DOHH2 (cell line): ENCODE results near the gene ING1.

Source experiments
- H3F3A ChIP-seq: fragments of 200-600 bp; sonication (generic), shearing (Covaris generic); 2 replicates; pipeline ENCODE4 v1.6.0; 2016; ENCODE audit warnings: antibody characterized with exemption, mild to moderate bottlenecking; ENCODE audit not compliant: control insufficient read depth, insufficient read depth
- H3K27ac ChIP-seq: fragments of 200-600 bp; sonication (generic); 2 replicates; pipeline ENCODE4 v1.5.1; 2014; ENCODE audit warnings: low read depth, mild to moderate bottlenecking, low read length, moderate library complexity
- H3K27me3 ChIP-seq: fragments of 200-600 bp; sonication (generic); 2 replicates; pipeline ENCODE4 v1.6.1; 2014; ENCODE audit warnings: mild to moderate bottlenecking, low read length, mixed read lengths; ENCODE audit not compliant: control insufficient read depth
- H3K36me3 ChIP-seq: fragments of 200-600 bp; sonication (generic); 2 replicates; pipeline ENCODE4 v1.6.1; 2014; ENCODE audit warnings: mild to moderate bottlenecking, low read length, moderate library complexity, mixed read lengths; ENCODE audit not compliant: control insufficient read depth
- H3K4me1 ChIP-seq: fragments of 200-600 bp; sonication (generic); 2 replicates; pipeline ENCODE4 v1.6.1; 2014; ENCODE audit warnings: mild to moderate bottlenecking, low read length, mixed read lengths; ENCODE audit not compliant: control insufficient read depth
- H3K4me2 ChIP-seq: fragments of 200-600 bp; sonication (generic); 2 replicates; pipeline ENCODE4 v1.6.0; 2014; ENCODE audit warnings: mild to moderate bottlenecking, low read length, moderate library complexity
- H3K4me3 ChIP-seq: fragments of 200-600 bp; sonication (generic); 2 replicates; pipeline ENCODE4 v1.5.1; 2014; ENCODE audit warnings: mild to moderate bottlenecking, low read length, mixed read lengths
- H3K79me2 ChIP-seq: fragments of 200-600 bp; sonication (generic); 2 replicates; pipeline ENCODE4 v1.6.1; 2014; ENCODE audit warnings: mild to moderate bottlenecking, low read length, mixed read lengths; ENCODE audit not compliant: control insufficient read depth
- H3K9me2 ChIP-seq: fragments of 200-600 bp; sonication (generic); replicated peaks from 2 replicates; pipeline ENCODE4 v1.6.1; 2014; ENCODE audit warnings: mild to moderate bottlenecking, low read length, mixed read lengths; ENCODE audit not compliant: control insufficient read depth
- H3K9me3 ChIP-seq: fragments of 200-600 bp; sonication (generic); 2 replicates; pipeline ENCODE4 v1.6.1; 2014; ENCODE audit warnings: antibody characterized with exemption, low read length, mixed read lengths; ENCODE audit not compliant: control insufficient read depth, insufficient read depth
- H4K20me1 ChIP-seq: fragments of 200-600 bp; sonication (generic); 2 replicates; pipeline ENCODE4 v1.6.0; 2014; ENCODE audit warnings: low read depth, mild to moderate bottlenecking, antibody characterized with exemption, low read length, moderate library complexity; ENCODE audit not compliant: control insufficient read depth, insufficient read depth
- CTCF ChIP-seq: fragments of 200-600 bp; sonication (generic); IDR thresholded peaks from one replicate; pipeline ENCODE4 v1.5.1; 2014; ENCODE audit warnings: antibody characterized with exemption, mild to moderate bottlenecking, low read depth, low read length; ENCODE audit not compliant: poor library complexity, severe bottlenecking
- EZH2phosphoT487 ChIP-seq: fragments of 200-600 bp; sonication (generic); IDR thresholded peaks from 2 replicates; pipeline ENCODE4 v1.6.1; 2017; ENCODE audit warnings: borderline replicate concordance, mild to moderate bottlenecking, antibody characterized with exemption, low read length, moderate library complexity, mixed read lengths

ING1 gene

GRCh38 chr13:110758195-110758805, 44.8 kb downstream of the ING1 start:
- Histone ChIP-seq H4K20me1 (no peaks in the 10 kb centered on the region), H3K4me2 (no peak overlapping the region), H3K27ac (no peak overlapping the region), H3K27me3 (no peaks in the 10 kb centered on the region), H3K4me3 (no peak overlapping the region), H3K79me2 (no peaks in the 10 kb centered on the region), H3K9me2 (no peaks in the 10 kb centered on the region), H3K9me3 (no peaks in the 10 kb centered on the region), H3F3A (no peaks in the 10 kb centered on the region), H3K36me3 (no peaks in the 10 kb centered on the region), H3K4me1 (no peaks in the 10 kb centered on the region)
- TF ChIP-seq EZH2phosphoT487 = no peak
- no peak for TF ChIP-seq CTCF

- no peaks in the 10 kb centered on the region for H4K20me1 ChIP-seq
- H3K4me1 ChIP-seq = no peaks in the 10 kb centered on the region
- H3K36me3 ChIP-seq = no peaks in the 10 kb centered on the region
- no peaks in the 10 kb centered on the region for H3K27me3 ChIP-seq
- no peak overlapping the region for H3K27ac ChIP-seq
- H3K4me3 ChIP-seq = no peak overlapping the region
- H3K9me3 ChIP-seq = no peaks in the 10 kb centered on the region
- no peaks in the 10 kb centered on the region for H3K79me2 ChIP-seq
- TF ChIP-seq CTCF (no peak), EZH2phosphoT487 (no peak)
- no peaks in the 10 kb centered on the region for H3K9me2 ChIP-seq
- no peak overlapping the region for H3K4me2 ChIP-seq
- no peaks in the 10 kb centered on the region for H3F3A ChIP-seq
Observed at GRCh38 chr13:110759710-110760109, 46.2 kb downstream of the ING1 start.

- H3K27ac ChIP-seq = no peak overlapping the region
- H3K4me2 ChIP-seq = no peak overlapping the region
- H3K4me3 ChIP-seq = no peak overlapping the region
- H3K9me3 ChIP-seq = no peaks in the 10 kb centered on the region
- no peaks in the 10 kb centered on the region for H3F3A ChIP-seq
- no peaks in the 10 kb centered on the region for H4K20me1 ChIP-seq
- TF ChIP-seq CTCF (no peak), EZH2phosphoT487 (no peak)
- no peaks in the 10 kb centered on the region for H3K36me3 ChIP-seq
- H3K4me1 ChIP-seq = no peaks in the 10 kb centered on the region
- no peaks in the 10 kb centered on the region for H3K79me2 ChIP-seq
- no peaks in the 10 kb centered on the region for H3K27me3 ChIP-seq
- H3K9me2 ChIP-seq = no peaks in the 10 kb centered on the region
Observed at GRCh38 chr13:110760611-110761010, 47.1 kb downstream of the ING1 start.
